Measurements from ENCODE around the gene APOC1.

APOC1 gene

DNA sequence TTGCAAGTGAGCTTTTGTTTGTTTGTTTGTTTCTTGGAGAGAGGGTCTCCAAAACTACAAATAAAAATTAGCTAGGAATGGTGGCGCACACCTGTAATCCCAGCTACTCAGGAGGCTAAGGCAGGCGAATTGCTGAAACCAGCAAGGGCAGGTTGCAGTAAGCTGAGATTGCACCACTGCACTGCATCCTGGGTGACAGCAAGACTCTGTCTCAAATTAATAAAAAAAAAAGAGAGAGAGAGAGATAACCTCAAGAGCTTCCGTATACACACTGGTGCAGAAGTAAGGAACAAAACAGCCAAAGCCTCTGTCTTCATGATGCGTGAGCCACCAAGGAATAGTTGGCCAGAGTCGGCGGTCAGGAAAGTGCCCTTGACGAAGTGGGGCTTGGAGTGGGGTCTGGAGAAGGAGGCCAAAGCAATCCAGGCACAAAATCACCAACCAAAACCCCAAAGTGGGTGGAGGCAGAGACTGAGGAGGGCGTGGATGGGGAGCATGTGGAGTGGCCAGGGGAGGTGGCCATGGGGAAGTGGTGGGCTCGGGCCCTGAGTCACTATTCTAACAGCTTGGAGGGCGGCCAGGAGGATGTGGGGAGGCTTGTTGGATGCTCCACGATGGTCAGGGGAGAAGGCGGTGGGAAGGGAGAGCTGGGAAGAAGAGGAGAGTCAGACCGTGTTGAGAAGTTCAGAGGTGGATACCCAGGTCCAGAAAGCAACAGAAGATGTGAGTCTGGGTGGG is 44.5 kb upstream of the APOC1 start:
- H3K14ac ChIP-seq (ENCODE audit: low read length in 2 of 2) = no peak overlapping the region
- peaks cover 52% of the 10 kb centered on the region for H3K79me1 ChIP-seq (replicated peaks; ENCODE audit: low read length, poor library complexity, severe bottlenecking)
- H3K9me3 ChIP-seq (ENCODE audit: control insufficient read depth, low read length) = no peaks in the 10 kb centered on the region
- H3K4me2 ChIP-seq (ENCODE audit: low read length, poor library complexity, severe bottlenecking) = no peak overlapping the region
- no peak overlapping the region for H2BK5ac ChIP-seq (ENCODE audit: low read depth, low read length, poor library complexity, severe bottlenecking)
- no peak overlapping the region for H3K4me3 ChIP-seq (ENCODE audit: insufficient read depth in 1 of 2, low read depth in 1 of 2, low read length in 2 of 2)
- 82% methylated on average over 13 of the region's 13 CpGs for WGBS
- H3K9ac ChIP-seq (ENCODE audit: low read length) = no peak overlapping the region
- peaks cover 6% of the 10 kb centered on the region for H3K4me1 ChIP-seq (ENCODE audit: control insufficient read depth, insufficient read depth, low read depth, low read length)
- no peak overlapping the region for H2AFZ ChIP-seq (ENCODE audit: low read depth, low read length)
- H3K27ac ChIP-seq (ENCODE audit: low read length, poor library complexity, severe bottlenecking) = peak overlapping the region; percentile 19
- H3K23ac ChIP-seq (ENCODE audit: low read length in 2 of 2) = no peak overlapping the region
- no peak overlapping the region for H3K18ac ChIP-seq (ENCODE audit: low read depth in 1 of 2, low read length in 2 of 2)
- H4K91ac ChIP-seq (ENCODE audit: low read length) = no peak overlapping the region
- H2BK12ac ChIP-seq (ENCODE audit: low read length in 2 of 2) = no peak overlapping the region
- H4K8ac ChIP-seq (ENCODE audit: low read length) = no peak overlapping the region
- no peak overlapping the region for H2BK120ac ChIP-seq (ENCODE audit: low read depth, low read length)
- no peak overlapping the region for H3K4ac ChIP-seq (ENCODE audit: low read depth in 1 of 2, low read length in 2 of 2)
- no peak overlapping the region for H2AK5ac ChIP-seq (ENCODE audit: low read length, severe bottlenecking)
- H3K36me3 ChIP-seq (ENCODE audit: control insufficient read depth in 1 of 2, insufficient read depth in 2 of 2, low read depth in 1 of 2, low read length in 2 of 2) = peaks cover 50 to 80% of the 10 kb centered on the region in 2 experiments
- H2BK15ac ChIP-seq (ENCODE audit: low read depth, poor library complexity, severe bottlenecking) = no peak overlapping the region
- peak; percentile 53 for DNase-seq
- no peaks in the 10 kb centered on the region for H3K27me3 ChIP-seq (ENCODE audit: control insufficient read depth in 1 of 2, insufficient read depth in 1 of 2, low read length in 2 of 2)

DNA sequence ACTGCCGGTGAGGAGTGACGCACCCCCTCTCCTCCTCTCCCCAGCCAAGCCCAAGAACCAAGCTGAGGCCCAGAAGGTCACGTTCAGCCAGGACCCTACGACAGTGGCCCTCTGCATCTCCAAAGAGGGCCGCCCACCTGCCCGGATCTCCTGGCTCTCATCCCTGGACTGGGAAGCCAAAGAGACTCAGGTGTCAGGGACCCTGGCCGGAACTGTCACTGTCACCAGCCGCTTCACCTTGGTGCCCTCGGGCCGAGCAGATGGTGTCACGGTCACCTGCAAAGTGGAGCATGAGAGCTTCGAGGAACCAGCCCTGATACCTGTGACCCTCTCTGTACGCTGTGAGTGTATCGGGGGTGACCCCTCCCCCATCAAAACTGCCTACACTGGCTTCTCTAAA is 42.6 kb upstream of the APOC1 start:
- Histone ChIP-seq H3K4me1 (ENCODE audit: control insufficient read depth, insufficient read depth, low read depth, low read length) (peaks cover 15% of the 10 kb centered on the region), H2BK120ac (ENCODE audit: low read depth, low read length) (no peak overlapping the region), H3K4me3 (ENCODE audit: insufficient read depth in 1 of 2, low read depth in 1 of 2, low read length in 2 of 2) (no peak overlapping the region), H3K36me3 (ENCODE audit: control insufficient read depth in 1 of 2, insufficient read depth in 2 of 2, low read depth in 1 of 2, low read length in 2 of 2) (peaks cover 55 to 80% of the 10 kb centered on the region in 2 experiments), H3K9me3 (ENCODE audit: control insufficient read depth, low read length) (no peaks in the 10 kb centered on the region), H2AFZ (ENCODE audit: low read depth, low read length) (no peak overlapping the region), H2AK5ac (ENCODE audit: low read length, severe bottlenecking) (no peak overlapping the region), H3K9ac (ENCODE audit: low read length) (no peak overlapping the region), H3K27ac (ENCODE audit: low read length, poor library complexity, severe bottlenecking) (no peak overlapping the region), H2BK5ac (ENCODE audit: low read depth, low read length, poor library complexity, severe bottlenecking) (no peak overlapping the region), H4K91ac (ENCODE audit: low read length) (no peak overlapping the region), H3K23ac (ENCODE audit: low read length in 2 of 2) (no peak overlapping the region), H3K4ac (ENCODE audit: low read depth in 1 of 2, low read length in 2 of 2) (no peak overlapping the region), H3K4me2 (ENCODE audit: low read length, poor library complexity, severe bottlenecking) (no peak overlapping the region), H2BK12ac (ENCODE audit: low read length in 2 of 2) (no peak overlapping the region), H4K8ac (ENCODE audit: low read length) (no peak overlapping the region), H2BK15ac (ENCODE audit: low read depth, poor library complexity, severe bottlenecking) (no peak overlapping the region), H3K79me1 (replicated peaks; ENCODE audit: low read length, poor library complexity, severe bottlenecking) (peaks cover 40% of the 10 kb centered on the region), H3K14ac (ENCODE audit: low read length in 2 of 2) (no peak overlapping the region), H3K18ac (ENCODE audit: low read depth in 1 of 2, low read length in 2 of 2) (no peak overlapping the region), H3K27me3 (ENCODE audit: control insufficient read depth in 1 of 2, insufficient read depth in 1 of 2, low read length in 2 of 2) (no peaks in the 10 kb centered on the region)
- DNase-seq = no peak
- 96% methylated on average over 14 of the region's 14 CpGs for WGBS

- Histone ChIP-seq H2BK5ac (ENCODE audit: low read depth, low read length, poor library complexity, severe bottlenecking) (no peak overlapping the region), H4K91ac (ENCODE audit: low read length) (no peak overlapping the region), H3K14ac (ENCODE audit: low read length in 2 of 2) (no peak overlapping the region), H3K27ac (ENCODE audit: low read length, poor library complexity, severe bottlenecking) (no peak overlapping the region), H3K9ac (ENCODE audit: low read length) (no peak overlapping the region), H3K4me3 (ENCODE audit: insufficient read depth in 1 of 2, low read depth in 1 of 2, low read length in 2 of 2) (no peak overlapping the region), H3K27me3 (ENCODE audit: control insufficient read depth in 1 of 2, insufficient read depth in 1 of 2, low read length in 2 of 2) (no peaks in the 10 kb centered on the region), H3K9me3 (ENCODE audit: control insufficient read depth, low read length) (no peaks in the 10 kb centered on the region), H2BK12ac (ENCODE audit: low read length in 2 of 2) (no peak overlapping the region), H4K8ac (ENCODE audit: low read length) (no peak overlapping the region), H2AK5ac (ENCODE audit: low read length, severe bottlenecking) (no peak overlapping the region), H3K4me2 (ENCODE audit: low read length, poor library complexity, severe bottlenecking) (no peak overlapping the region), H3K36me3 (ENCODE audit: control insufficient read depth in 1 of 2, insufficient read depth in 2 of 2, low read depth in 1 of 2, low read length in 2 of 2) (peaks cover 58 to 81% of the 10 kb centered on the region in 2 experiments), H3K23ac (ENCODE audit: low read length in 2 of 2) (no peak overlapping the region), H3K4me1 (ENCODE audit: control insufficient read depth, insufficient read depth, low read depth, low read length) (peaks cover 21% of the 10 kb centered on the region), H3K79me1 (replicated peaks; ENCODE audit: low read length, poor library complexity, severe bottlenecking) (peaks cover 39% of the 10 kb centered on the region), H3K4ac (ENCODE audit: low read depth in 1 of 2, low read length in 2 of 2) (no peak overlapping the region), H2AFZ (ENCODE audit: low read depth, low read length) (no peak overlapping the region), H3K18ac (ENCODE audit: low read depth in 1 of 2, low read length in 2 of 2) (no peak overlapping the region), H2BK120ac (ENCODE audit: low read depth, low read length) (no peak overlapping the region), H2BK15ac (ENCODE audit: low read depth, poor library complexity, severe bottlenecking) (no peak overlapping the region)
- no peak for DNase-seq
- over 99% methylated on average over 3 of the region's 4 CpGs for WGBS
Measured at GRCh38 chr19:44872661-44873060, 41.7 kb upstream of the APOC1 start.

DNA sequence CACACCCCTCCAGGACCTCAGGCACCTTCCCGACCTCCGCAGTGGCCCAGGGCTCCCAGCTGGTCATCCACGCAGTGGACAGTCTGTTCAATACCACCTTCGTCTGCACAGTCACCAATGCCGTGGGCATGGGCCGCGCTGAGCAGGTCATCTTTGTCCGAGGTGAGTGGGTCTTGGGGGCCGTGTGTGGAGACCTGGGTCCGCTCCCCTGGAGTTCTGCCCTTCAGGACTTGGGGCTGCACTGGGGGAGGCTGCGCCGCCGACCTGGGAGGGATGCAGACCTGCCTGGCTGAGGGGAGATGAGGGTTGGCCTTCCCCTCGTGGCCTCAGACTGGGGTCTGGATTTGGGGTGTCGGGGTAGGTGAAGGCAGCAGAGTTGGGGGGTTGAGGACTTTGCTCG is 40.1 kb upstream of the APOC1 start:
- Histone ChIP-seq H3K4ac (ENCODE audit: low read depth in 1 of 2, low read length in 2 of 2) (no peak overlapping the region), H2BK12ac (ENCODE audit: low read length in 2 of 2) (no peak overlapping the region), H2BK120ac (ENCODE audit: low read depth, low read length) (no peak overlapping the region), H3K4me1 (ENCODE audit: control insufficient read depth, insufficient read depth, low read depth, low read length) (peaks cover 24% of the 10 kb centered on the region), H3K14ac (ENCODE audit: low read length in 2 of 2) (no peak overlapping the region), H2AFZ (ENCODE audit: low read depth, low read length) (no peak overlapping the region), H3K9ac (ENCODE audit: low read length) (no peak overlapping the region), H3K4me2 (ENCODE audit: low read length, poor library complexity, severe bottlenecking) (no peak overlapping the region), H4K8ac (ENCODE audit: low read length) (no peak overlapping the region), H3K27me3 (ENCODE audit: control insufficient read depth in 1 of 2, insufficient read depth in 1 of 2, low read length in 2 of 2) (no peaks in the 10 kb centered on the region), H4K91ac (ENCODE audit: low read length) (no peak overlapping the region), H2BK5ac (ENCODE audit: low read depth, low read length, poor library complexity, severe bottlenecking) (no peak overlapping the region), H2BK15ac (ENCODE audit: low read depth, poor library complexity, severe bottlenecking) (no peak overlapping the region), H3K18ac (ENCODE audit: low read depth in 1 of 2, low read length in 2 of 2) (no peak overlapping the region), H3K36me3 (ENCODE audit: control insufficient read depth in 1 of 2, insufficient read depth in 2 of 2, low read depth in 1 of 2, low read length in 2 of 2) (peaks cover 70 to 88% of the 10 kb centered on the region in 2 experiments), H3K27ac (ENCODE audit: low read length, poor library complexity, severe bottlenecking) (no peak overlapping the region), H3K4me3 (ENCODE audit: insufficient read depth in 1 of 2, low read depth in 1 of 2, low read length in 2 of 2) (no peak overlapping the region), H3K9me3 (ENCODE audit: control insufficient read depth, low read length) (no peaks in the 10 kb centered on the region), H3K79me1 (replicated peaks; ENCODE audit: low read length, poor library complexity, severe bottlenecking) (peaks cover 53% of the 10 kb centered on the region), H3K23ac (ENCODE audit: low read length in 2 of 2) (no peak overlapping the region), H2AK5ac (ENCODE audit: low read length, severe bottlenecking) (no peak overlapping the region)
- no peak for DNase-seq
- whole genome bisulfite sequencing = 98% methylated on average over 12 of the region's 16 CpGs

All from mesenchymal stem cell (in vitro differentiated cells and primary cell).